Panc1 (cell line): ENCODE results near the gene ARHGAP45. TPM values are rescaled to one million over a fixed set of nuclear protein-coding genes. Genes with fewer than 3 reads are reported as not detected.

Source experiments
- ATAC-seq: fragments of 200-7000 bp; cut with Tn5 transposase; 2 replicates; pipeline ENCODE4 v1.9.1; 2020; ENCODE audit warnings: mild to moderate bottlenecking, moderate library complexity
- BruUV-seq: library from RNA; stranded (reverse); fragments of 400-500 nt; replicated peaks from 2 replicates; lab custom pipeline; 2021; lab: Mats Ljungman, UMichigan
- CTCF ChIA-PET: fragments of 300-600 bp; sonication (Branson Sonifier 250); formaldehyde crosslinking; loops from one replicate; lab custom pipeline; 2022; ENCODE audit warnings: antibody characterized with exemption; lab: Charles Lee
- POLR2A ChIA-PET: fragments of 300-600 bp; sonication (Branson Sonifier 250); formaldehyde crosslinking; loops from one replicate; lab custom pipeline; 2022; ENCODE audit warnings: antibody characterized with exemption; lab: Charles Lee
- DNase-seq: peaks from one replicate; pipeline ENCODE4 v3.0.0-alpha.2; 2010; ENCODE audit warnings: low read depth, low spot score
- H3K27ac ChIP-seq: 2 replicates; pipeline ENCODE4 v1.5.1; 2011; ENCODE audit warnings: mild to moderate bottlenecking, low read length, inconsistent platforms
- H3K27me3 ChIP-seq: fragments of 200-500 bp; sonication (Bioruptor generic); 2 replicates; pipeline ENCODE4 v1.6.0; 2014; ENCODE audit warnings: low read length, inconsistent platforms; ENCODE audit not compliant: control insufficient read depth, insufficient read depth
- H3K36me3 ChIP-seq: fragments of 200-500 bp; sonication (Bioruptor generic); 2 replicates; pipeline ENCODE4 v1.5.1; 2014; ENCODE audit warnings: inconsistent platforms, mild to moderate bottlenecking, low read length, moderate library complexity; ENCODE audit not compliant: control insufficient read depth, insufficient read depth
- H3K4me1 ChIP-seq: 2 replicates; pipeline ENCODE4 v1.5.1; 2011; ENCODE audit warnings: inconsistent platforms, mild to moderate bottlenecking, low read length, moderate library complexity; ENCODE audit not compliant: control insufficient read depth, insufficient read depth
- H3K4me3 ChIP-seq, 2 experiments: 2 replicates each; pipeline ENCODE4 v1.5.1; 2011 to 2012; ENCODE audit warnings: low read depth in 2 of 2, low read length in 2 of 2, mild to moderate bottlenecking in 2 of 2, inconsistent platforms in 1 of 2, moderate library complexity in 1 of 2
- H3K9me3 ChIP-seq: fragments of 200-500 bp; sonication (Bioruptor generic); 2 replicates; pipeline ENCODE4 v1.5.1; 2014; ENCODE audit warnings: low read depth, mild to moderate bottlenecking, inconsistent platforms, low read length, moderate library complexity; ENCODE audit not compliant: control insufficient read depth, insufficient read depth
- POLR2AphosphoS5 ChIP-seq: IDR thresholded peaks from 2 replicates; pipeline ENCODE4 v1.6.1; 2012; ENCODE audit warnings: mild to moderate bottlenecking, low read depth, low read length, moderate library complexity
- SIN3A ChIP-seq: IDR thresholded peaks from 2 replicates; pipeline ENCODE4 v1.6.1; 2012; ENCODE audit warnings: low read depth, mild to moderate bottlenecking, low read length, moderate library complexity, borderline replicate concordance; ENCODE audit not compliant: insufficient read depth
- TCF7L2 ChIP-seq: IDR thresholded peaks from 2 replicates; pipeline ENCODE4 v1.6.1; 2011; ENCODE audit warnings: mild to moderate bottlenecking, low read depth, low read length, inconsistent platforms
- in situ Hi-C: cut with HindIII; loops from 2 replicates; pipeline ENCODE4 v1.10.0; 2016; ENCODE audit warnings: low sequenced_read_pairs, low pct_unique_long_range_greater_than_20kb
- intact Hi-C: fragments of 100-400 bp; cut with micrococcal nuclease; formaldehyde crosslinking; loops from one replicate; pipeline ENCODE4 v1.10.0; 2022; ENCODE audit not compliant: unreplicated experiment
- total RNA-seq: library from RNA; stranded (reverse); gene quantifications from one replicate; pipeline ENCODE4 v1.2.1, GENCODE V29; 2021; ENCODE audit not compliant: unreplicated experiment
- TF ChIP-seq, protein P1 (sequence below): fragments of 450-650 bp; IDR thresholded peaks from 2 replicates; pipeline ENCODE4 v1.5.1; 2017; ENCODE audit warnings: mild to moderate bottlenecking
- TF ChIP-seq, protein P2 (sequence below), 2 experiments: IDR thresholded peaks; 2 replicates each; pipeline ENCODE4 v1.6.1; 2011 to 2012; ENCODE audit warnings: low read depth in 2 of 2, control low read depth in 1 of 2, low read length in 1 of 2, mild to moderate bottlenecking in 1 of 2, moderate library complexity in 1 of 2; ENCODE audit not compliant: insufficient read depth in 1 of 2

ARHGAP45 gene
- total RNA-seq, 1 experiment from 2014 or later = 27.8 TPM

DNA sequence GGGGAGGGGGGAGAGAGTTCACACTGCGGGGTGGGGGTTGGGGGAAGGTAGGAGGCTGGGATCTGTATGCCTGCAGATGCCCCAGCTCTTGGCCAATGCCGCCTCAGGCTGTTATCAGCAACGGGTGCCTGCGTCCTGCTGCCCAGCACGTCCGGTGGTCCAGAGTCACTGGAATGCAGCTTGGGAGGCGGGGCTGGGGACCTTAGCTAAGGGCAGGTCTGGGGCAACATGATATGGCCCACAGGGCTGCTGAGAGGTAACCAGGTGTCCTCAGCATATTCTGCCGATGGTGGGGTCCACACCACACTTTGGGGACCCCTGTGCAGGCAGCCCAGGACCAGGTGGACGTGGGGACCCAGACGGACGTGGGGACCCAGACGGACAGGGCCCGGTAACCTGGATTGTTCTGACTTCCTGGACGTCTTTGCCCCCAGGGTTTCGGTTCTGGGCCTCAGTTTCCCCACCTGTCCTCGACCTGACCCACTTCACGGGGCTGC is 668 bp upstream of the ARHGAP45 start:
- no peak for DNase-seq
- CTCF ChIA-PET = no interaction called here
- ATAC-seq = no peak

DNA sequence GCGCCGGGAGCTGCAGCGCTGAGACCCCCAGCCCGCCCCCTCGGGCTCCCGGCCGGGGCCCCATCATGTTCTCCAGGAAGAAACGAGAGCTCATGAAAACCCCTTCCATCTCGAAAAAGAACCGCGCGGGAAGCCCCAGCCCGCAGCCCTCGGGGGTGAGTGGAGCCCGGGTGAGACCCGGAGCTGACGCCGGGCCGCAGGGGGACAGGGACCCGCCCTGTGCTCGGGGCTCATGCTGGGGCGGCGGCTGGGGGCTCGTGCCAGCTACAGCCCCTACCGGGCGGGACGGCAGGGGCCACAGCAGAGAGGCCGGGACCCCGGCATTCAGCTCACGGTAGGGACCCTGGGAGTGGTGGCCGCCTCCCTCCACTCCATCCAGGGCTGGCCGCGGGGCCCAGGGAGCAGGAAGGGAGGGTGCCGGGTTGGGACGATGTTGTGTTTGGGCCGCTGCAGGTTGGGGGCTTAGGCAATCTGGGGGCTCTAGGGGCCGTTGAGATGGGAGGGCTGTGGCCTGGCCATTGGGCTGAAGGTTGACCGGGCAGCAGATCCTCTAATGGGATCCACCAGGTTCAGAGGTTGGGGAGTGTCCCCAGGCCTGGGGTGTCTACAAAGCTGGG is 482 bp downstream of the ARHGAP45 start:
- BruUV-seq = no TSS peak
- H3K9me3 ChIP-seq = no peaks in the 10 kb centered on the region
- peak overlapping the region; percentile 45 to 59 for H3K4me3 ChIP-seq
- H3K36me3 ChIP-seq = no peaks in the 10 kb centered on the region; the same call in 1 of the 2 replicates
- TF ChIP-seq, protein P1, sequence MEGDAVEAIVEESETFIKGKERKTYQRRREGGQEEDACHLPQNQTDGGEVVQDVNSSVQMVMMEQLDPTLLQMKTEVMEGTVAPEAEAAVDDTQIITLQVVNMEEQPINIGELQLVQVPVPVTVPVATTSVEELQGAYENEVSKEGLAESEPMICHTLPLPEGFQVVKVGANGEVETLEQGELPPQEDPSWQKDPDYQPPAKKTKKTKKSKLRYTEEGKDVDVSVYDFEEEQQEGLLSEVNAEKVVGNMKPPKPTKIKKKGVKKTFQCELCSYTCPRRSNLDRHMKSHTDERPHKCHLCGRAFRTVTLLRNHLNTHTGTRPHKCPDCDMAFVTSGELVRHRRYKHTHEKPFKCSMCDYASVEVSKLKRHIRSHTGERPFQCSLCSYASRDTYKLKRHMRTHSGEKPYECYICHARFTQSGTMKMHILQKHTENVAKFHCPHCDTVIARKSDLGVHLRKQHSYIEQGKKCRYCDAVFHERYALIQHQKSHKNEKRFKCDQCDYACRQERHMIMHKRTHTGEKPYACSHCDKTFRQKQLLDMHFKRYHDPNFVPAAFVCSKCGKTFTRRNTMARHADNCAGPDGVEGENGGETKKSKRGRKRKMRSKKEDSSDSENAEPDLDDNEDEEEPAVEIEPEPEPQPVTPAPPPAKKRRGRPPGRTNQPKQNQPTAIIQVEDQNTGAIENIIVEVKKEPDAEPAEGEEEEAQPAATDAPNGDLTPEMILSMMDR = no peak
- no peak for TF ChIP-seq SIN3A
- H3K27ac ChIP-seq = peak overlapping the region; percentile 57
- in situ Hi-C loops (no loop called here), intact Hi-C loops (no loop called here)
- H3K4me1 ChIP-seq = peaks cover 17% of the 10 kb centered on the region
- ATAC-seq (peak; percentile 7; the same call in 1 of the 2 replicates), DNase-seq (no peak)
- CTCF ChIA-PET = no interaction called here
- POLR2A ChIA-PET = no interaction called here
- H3K27me3 ChIP-seq = no peaks in the 10 kb centered on the region

More for the DNA sequence above, 668 bp upstream of the ARHGAP45 start:
- in situ Hi-C loops (no loop called here), intact Hi-C loops (no loop called here)
- Histone ChIP-seq H3K27ac (peak overlapping the region; percentile 66), H3K27me3 (no peaks in the 10 kb centered on the region), H3K4me1 (peaks cover 17% of the 10 kb centered on the region), H3K36me3 (no peaks in the 10 kb centered on the region; the same call in 1 of the 2 replicates), H3K4me3 (peak overlapping the region; percentile 45 to 59), H3K9me3 (no peaks in the 10 kb centered on the region)
- POLR2A ChIA-PET = no interaction called here
- no TSS peak for BruUV-seq
- TF ChIP-seq SIN3A (no peak), POLR2AphosphoS5 (no peak), TCF7L2 (no peak)
- TF ChIP-seq, protein P1 = no peak
- TF ChIP-seq, protein P2, sequence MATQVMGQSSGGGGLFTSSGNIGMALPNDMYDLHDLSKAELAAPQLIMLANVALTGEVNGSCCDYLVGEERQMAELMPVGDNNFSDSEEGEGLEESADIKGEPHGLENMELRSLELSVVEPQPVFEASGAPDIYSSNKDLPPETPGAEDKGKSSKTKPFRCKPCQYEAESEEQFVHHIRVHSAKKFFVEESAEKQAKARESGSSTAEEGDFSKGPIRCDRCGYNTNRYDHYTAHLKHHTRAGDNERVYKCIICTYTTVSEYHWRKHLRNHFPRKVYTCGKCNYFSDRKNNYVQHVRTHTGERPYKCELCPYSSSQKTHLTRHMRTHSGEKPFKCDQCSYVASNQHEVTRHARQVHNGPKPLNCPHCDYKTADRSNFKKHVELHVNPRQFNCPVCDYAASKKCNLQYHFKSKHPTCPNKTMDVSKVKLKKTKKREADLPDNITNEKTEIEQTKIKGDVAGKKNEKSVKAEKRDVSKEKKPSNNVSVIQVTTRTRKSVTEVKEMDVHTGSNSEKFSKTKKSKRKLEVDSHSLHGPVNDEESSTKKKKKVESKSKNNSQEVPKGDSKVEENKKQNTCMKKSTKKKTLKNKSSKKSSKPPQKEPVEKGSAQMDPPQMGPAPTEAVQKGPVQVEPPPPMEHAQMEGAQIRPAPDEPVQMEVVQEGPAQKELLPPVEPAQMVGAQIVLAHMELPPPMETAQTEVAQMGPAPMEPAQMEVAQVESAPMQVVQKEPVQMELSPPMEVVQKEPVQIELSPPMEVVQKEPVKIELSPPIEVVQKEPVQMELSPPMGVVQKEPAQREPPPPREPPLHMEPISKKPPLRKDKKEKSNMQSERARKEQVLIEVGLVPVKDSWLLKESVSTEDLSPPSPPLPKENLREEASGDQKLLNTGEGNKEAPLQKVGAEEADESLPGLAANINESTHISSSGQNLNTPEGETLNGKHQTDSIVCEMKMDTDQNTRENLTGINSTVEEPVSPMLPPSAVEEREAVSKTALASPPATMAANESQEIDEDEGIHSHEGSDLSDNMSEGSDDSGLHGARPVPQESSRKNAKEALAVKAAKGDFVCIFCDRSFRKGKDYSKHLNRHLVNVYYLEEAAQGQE (IDR thresholded peaks at IDR 0.05; ENCODE audit: insufficient read depth in 1 of 2, low read depth in 2 of 2, low read length in 1 of 2) = no peak
